ENCODE measurements around the gene RNF220. TPM values are rescaled to one million over a fixed set of nuclear protein-coding genes. Genes with fewer than 3 reads are reported as not detected.

The RNF220 gene
- total and polyA plus RNA-seq, 2 experiments from 2014 or later, result 77.2 to 117 TPM

GRCh38 chr1:44407430-44408211 is 2.6 kb downstream of the RNF220 start:
- DNase-seq (ENCODE audit: low spot score), result peak; percentile 45
- no peak for TF ChIP-seq EZH2 (IDR thresholded peaks at IDR 0.05; ENCODE audit: borderline replicate concordance)
- peak; percentile 19 for TF ChIP-seq EZH2phosphoT487 (IDR thresholded peaks at IDR 0.05; ENCODE audit: low read depth, severe bottlenecking, unreplicated experiment)
- Histone ChIP-seq H3K27me3 (peaks cover 72% of the 10 kb centered on the region), H3K9me2 (replicated peaks; ENCODE audit: insufficient read depth) (no peaks in the 10 kb centered on the region), H3K4me1 (ENCODE audit: insufficient read depth) (peaks cover 24% of the 10 kb centered on the region), H3K4me2 (peak overlapping the region; percentile 89), H3K79me2 (no peaks in the 10 kb centered on the region), H3K27ac (no peak overlapping the region), H3K9me3 (ENCODE audit: low read depth) (no peaks in the 10 kb centered on the region), H4K20me1 (ENCODE audit: insufficient read depth, poor library complexity, severe bottlenecking) (no peaks in the 10 kb centered on the region), H3K4me3 (no peak overlapping the region), H3K36me3 (replicated peaks; ENCODE audit: insufficient read depth, low read depth) (no peaks in the 10 kb centered on the region), H2AFZ (peak overlapping the region; percentile 54)
- WGBS (ENCODE audit: low lambda C conversion rate, missing lambda C conversion rate), result 2% methylated on average over 67 of the region's 85 CpGs

GRCh38 chr1:44408212-44408582 is 3.1 kb downstream of the RNF220 start:
- peak overlapping the region; percentile 89 for H3K4me2 ChIP-seq
- peaks cover 24% of the 10 kb centered on the region for H3K4me1 ChIP-seq (ENCODE audit: insufficient read depth)
- H3K27me3 ChIP-seq, result peaks cover 76% of the 10 kb centered on the region
- WGBS (ENCODE audit: low lambda C conversion rate, missing lambda C conversion rate), result 5% methylated on average over 19 of the region's 19 CpGs
- TF ChIP-seq EZH2 (IDR thresholded peaks at IDR 0.05; ENCODE audit: borderline replicate concordance) (peak; percentile 94), CTCF (IDR thresholded peaks at IDR 0.05; ENCODE audit: poor library complexity) (no peak)
- no peak overlapping the region for H3K27ac ChIP-seq
- peak overlapping the region; percentile 54 for H2AFZ ChIP-seq
- H3K9me3 ChIP-seq (ENCODE audit: low read depth), result no peaks in the 10 kb centered on the region
- no peak overlapping the region for H3K4me3 ChIP-seq
- H4K20me1 ChIP-seq (ENCODE audit: insufficient read depth, poor library complexity, severe bottlenecking), result no peaks in the 10 kb centered on the region
- no peaks in the 10 kb centered on the region for H3K9me2 ChIP-seq (replicated peaks; ENCODE audit: insufficient read depth)
- no peak for DNase-seq (ENCODE audit: low spot score)
- H3K36me3 ChIP-seq (replicated peaks; ENCODE audit: insufficient read depth, low read depth), result no peaks in the 10 kb centered on the region
- no peaks in the 10 kb centered on the region for H3K79me2 ChIP-seq

- TF ChIP-seq EZH2 (IDR thresholded peaks at IDR 0.05; ENCODE audit: borderline replicate concordance) (peak; percentile 73), CTCF (IDR thresholded peaks at IDR 0.05; ENCODE audit: poor library complexity) (no peak), EZH2phosphoT487 (IDR thresholded peaks at IDR 0.05; ENCODE audit: low read depth, severe bottlenecking, unreplicated experiment) (peak; percentile 75)
- H4K20me1 ChIP-seq (ENCODE audit: insufficient read depth, poor library complexity, severe bottlenecking), result no peaks in the 10 kb centered on the region
- H2AFZ ChIP-seq, result peak overlapping the region; percentile 54
- H3K4me2 ChIP-seq, result peak overlapping the region; percentile 65
- peaks cover 24% of the 10 kb centered on the region for H3K4me1 ChIP-seq (ENCODE audit: insufficient read depth)
- 6% methylated on average over 37 of the region's 37 CpGs for WGBS (ENCODE audit: low lambda C conversion rate, missing lambda C conversion rate)
- H3K36me3 ChIP-seq (replicated peaks; ENCODE audit: insufficient read depth, low read depth), result no peaks in the 10 kb centered on the region
- H3K79me2 ChIP-seq, result no peaks in the 10 kb centered on the region
- H3K9me3 ChIP-seq (ENCODE audit: low read depth), result no peaks in the 10 kb centered on the region
- peaks cover 83% of the 10 kb centered on the region for H3K27me3 ChIP-seq
- DNase-seq (ENCODE audit: low spot score), result peak; percentile 17
- no peak overlapping the region for H3K4me3 ChIP-seq
- H3K27ac ChIP-seq, result no peak overlapping the region
- no peaks in the 10 kb centered on the region for H3K9me2 ChIP-seq (replicated peaks; ENCODE audit: insufficient read depth)
These were observed 3.9 kb downstream of the RNF220 start for GRCh38 chr1:44408632-44409602.
